Activated naive CD8-positive, alpha-beta T cell treated with anti-CD3 and anti-CD28 coated beads for 36 hours (primary cell): ENCODE measurements around the gene MTA1. TPM values are rescaled to one million over a fixed set of nuclear protein-coding genes. Genes with fewer than 3 reads are reported as not detected.

Source experiments
- DNase-seq: peaks from one replicate; pipeline ENCODE4 v3.0.0; 2021
- H3K27ac Mint-ChIP-seq: one replicate; pipeline ENCODE4 v1.8.0; 2022; ENCODE audit warnings: mild to moderate bottlenecking, moderate library complexity, mixed read lengths
- H3K27me3 Mint-ChIP-seq: one replicate; pipeline ENCODE4 v1.8.0; 2022; ENCODE audit warnings: mild to moderate bottlenecking, mixed read lengths
- H3K36me3 Mint-ChIP-seq: one replicate; pipeline ENCODE4 v1.8.0; 2021; ENCODE audit warnings: mild to moderate bottlenecking, mixed read lengths
- H3K4me1 Mint-ChIP-seq: one replicate; pipeline ENCODE4 v1.8.0; 2021; ENCODE audit warnings: mixed read lengths
- H3K4me3 Mint-ChIP-seq: one replicate; pipeline ENCODE4 v1.8.0; 2022; ENCODE audit warnings: mild to moderate bottlenecking, moderate library complexity, mixed read lengths
- H3K9me3 Mint-ChIP-seq: one replicate; pipeline ENCODE4 v1.8.0; 2022; ENCODE audit warnings: mixed read lengths
- total RNA-seq, 2 experiments: library from RNA; stranded (reverse); gene quantifications; one replicate each; pipeline ENCODE4 v1.2.3, GENCODE V29; 2021

The MTA1 gene
- total RNA-seq, 2 experiments from 2014 or later, result 148 to 149 TPM

DNA sequence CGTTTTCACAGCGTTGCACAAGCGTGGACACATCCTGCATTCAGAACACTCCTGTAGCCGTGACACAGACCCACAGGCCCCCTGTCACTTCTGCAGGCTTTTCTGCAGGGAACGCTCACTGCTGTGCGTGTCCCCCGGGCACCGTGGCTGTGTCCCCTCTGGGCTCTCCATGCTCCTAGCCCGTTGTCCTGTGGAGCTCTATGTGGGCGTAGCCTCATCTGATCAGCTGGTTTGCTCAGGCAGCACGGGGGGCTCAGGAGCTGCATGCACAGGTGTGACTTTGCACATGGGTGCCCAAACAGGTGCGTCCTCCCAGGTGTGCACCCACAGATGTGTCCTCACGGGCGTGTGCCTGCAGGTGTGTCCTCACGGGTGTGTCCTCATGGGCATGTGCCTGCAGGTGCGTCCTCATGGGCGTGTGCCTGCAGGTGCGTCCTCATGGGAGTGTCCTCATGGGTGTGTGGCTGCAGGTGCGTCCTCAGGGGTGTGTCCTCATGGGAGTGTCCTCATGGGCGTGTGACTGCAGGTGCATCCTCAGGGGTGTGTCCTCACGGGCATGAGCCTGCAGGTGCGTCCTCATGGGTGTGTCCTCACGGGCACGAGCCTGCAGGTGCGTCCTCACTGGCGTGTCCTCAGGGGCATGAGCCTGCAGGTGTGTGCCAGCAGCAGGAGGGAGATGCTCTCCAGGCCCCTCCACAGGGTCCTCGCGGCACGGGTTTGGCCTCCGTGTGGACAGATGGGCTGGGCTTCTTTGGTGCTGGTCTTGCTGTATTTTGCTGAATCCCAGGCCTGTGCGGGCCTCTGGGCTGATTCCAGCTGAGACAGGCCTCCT, 17.5 kb downstream of the MTA1 start:
- no peak for DNase-seq
- Mint-ChIP-seq H3K36me3 (peaks cover 17% of the 10 kb centered on the region), H3K9me3 (no peaks in the 10 kb centered on the region), H3K27me3 (no peaks in the 10 kb centered on the region), H3K4me3 (no peak overlapping the region), H3K27ac (no peak overlapping the region), H3K4me1 (peaks cover 10% of the 10 kb centered on the region)

GRCh38 chr14:105437723-105438500, 18.3 kb downstream of the MTA1 start:
- Mint-ChIP-seq H3K27me3 (no peaks in the 10 kb centered on the region), H3K36me3 (peaks cover 19% of the 10 kb centered on the region), H3K9me3 (no peaks in the 10 kb centered on the region), H3K4me1 (peaks cover 9% of the 10 kb centered on the region), H3K27ac (no peak overlapping the region), H3K4me3 (no peak overlapping the region)
- no peak for DNase-seq

GRCh38 chr14:105439179-105439578, 19.6 kb downstream of the MTA1 start:
- Mint-ChIP-seq H3K27ac (no peak overlapping the region), H3K9me3 (no peaks in the 10 kb centered on the region), H3K36me3 (peaks cover 12% of the 10 kb centered on the region), H3K4me3 (no peak overlapping the region), H3K4me1 (peaks cover 9% of the 10 kb centered on the region), H3K27me3 (no peaks in the 10 kb centered on the region)
- DNase-seq, result no peak

- Mint-ChIP-seq H3K36me3 (peaks cover 9% of the 10 kb centered on the region), H3K27ac (no peak overlapping the region), H3K9me3 (no peaks in the 10 kb centered on the region), H3K27me3 (no peaks in the 10 kb centered on the region), H3K4me3 (no peak overlapping the region), H3K4me1 (peaks cover 6% of the 10 kb centered on the region)
- DNase-seq, result no peak
Observed at GRCh38 chr14:105439710-105440553, 20.3 kb downstream of the MTA1 start.

- Mint-ChIP-seq H3K4me1 (peaks cover 4% of the 10 kb centered on the region), H3K27me3 (no peaks in the 10 kb centered on the region), H3K4me3 (no peak overlapping the region), H3K9me3 (no peaks in the 10 kb centered on the region), H3K36me3 (peaks cover 7% of the 10 kb centered on the region), H3K27ac (no peak overlapping the region)
- DNase-seq, result no peak
Observed at GRCh38 chr14:105440554-105440900, 20.9 kb downstream of the MTA1 start.

DNA sequence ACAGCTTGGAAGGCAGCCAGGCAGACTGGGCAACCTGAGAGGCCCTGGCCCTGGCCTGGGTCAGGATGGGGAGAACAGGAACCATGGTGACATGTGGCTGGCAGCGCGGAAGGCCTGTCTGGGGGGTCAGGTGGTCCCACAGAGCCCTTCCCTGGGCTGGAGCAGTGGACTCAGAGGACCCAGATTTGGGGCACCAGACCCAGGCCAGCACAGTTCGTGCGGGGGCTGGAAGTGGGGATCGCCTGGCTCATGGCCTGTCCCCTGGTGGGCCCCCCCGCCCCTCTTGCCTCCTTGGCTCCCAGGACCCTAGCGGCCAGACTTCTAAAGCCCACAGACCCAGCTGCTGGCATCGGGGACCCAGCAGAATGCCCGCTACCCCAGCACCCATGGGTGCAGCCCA, 21.4 kb downstream of the MTA1 start:
- Mint-ChIP-seq H3K4me1 (no peaks in the 10 kb centered on the region), H3K4me3 (no peak overlapping the region), H3K27ac (no peak overlapping the region), H3K9me3 (no peaks in the 10 kb centered on the region), H3K36me3 (peaks cover 4% of the 10 kb centered on the region), H3K27me3 (no peaks in the 10 kb centered on the region)
- no peak for DNase-seq

DNA sequence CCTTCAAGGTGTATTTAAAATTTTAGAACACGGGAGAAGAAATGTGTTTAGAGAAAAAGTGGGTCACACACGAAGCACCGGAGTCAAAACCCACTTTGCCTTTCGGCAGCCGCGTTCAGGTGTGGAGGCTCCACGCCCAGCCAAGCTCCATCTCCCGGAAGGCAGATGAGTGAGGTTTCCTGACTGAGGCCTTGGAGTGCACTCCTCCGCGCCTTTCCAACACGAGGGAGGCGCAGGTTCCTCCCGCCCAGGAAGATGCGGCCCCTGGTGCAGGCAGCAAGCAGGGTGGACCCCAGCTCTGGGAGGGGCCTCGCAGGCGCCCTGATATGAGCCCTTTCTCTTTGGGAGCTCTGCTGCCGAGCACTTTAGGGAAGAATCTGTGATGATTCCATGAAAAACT, 22.5 kb downstream of the MTA1 start:
- H3K27ac Mint-ChIP-seq, result no peak overlapping the region
- no peak overlapping the region for H3K4me3 Mint-ChIP-seq
- no peaks in the 10 kb centered on the region for H3K9me3 Mint-ChIP-seq
- H3K4me1 Mint-ChIP-seq, result no peaks in the 10 kb centered on the region
- DNase-seq, result no peak
- H3K27me3 Mint-ChIP-seq, result no peaks in the 10 kb centered on the region
- peaks cover 4% of the 10 kb centered on the region for H3K36me3 Mint-ChIP-seq

- no peak overlapping the region for H3K4me3 Mint-ChIP-seq
- H3K9me3 Mint-ChIP-seq, result no peaks in the 10 kb centered on the region
- no peak for DNase-seq
- no peaks in the 10 kb centered on the region for H3K27me3 Mint-ChIP-seq
- no peak overlapping the region for H3K27ac Mint-ChIP-seq
- H3K36me3 Mint-ChIP-seq, result peaks cover 4% of the 10 kb centered on the region
- no peaks in the 10 kb centered on the region for H3K4me1 Mint-ChIP-seq
Observed at GRCh38 chr14:105442834-105443233, 23.2 kb downstream of the MTA1 start.

- no peak for DNase-seq
Observed at GRCh38 chr14:105444859-105445258, 25.2 kb downstream of the MTA1 start.

DNA sequence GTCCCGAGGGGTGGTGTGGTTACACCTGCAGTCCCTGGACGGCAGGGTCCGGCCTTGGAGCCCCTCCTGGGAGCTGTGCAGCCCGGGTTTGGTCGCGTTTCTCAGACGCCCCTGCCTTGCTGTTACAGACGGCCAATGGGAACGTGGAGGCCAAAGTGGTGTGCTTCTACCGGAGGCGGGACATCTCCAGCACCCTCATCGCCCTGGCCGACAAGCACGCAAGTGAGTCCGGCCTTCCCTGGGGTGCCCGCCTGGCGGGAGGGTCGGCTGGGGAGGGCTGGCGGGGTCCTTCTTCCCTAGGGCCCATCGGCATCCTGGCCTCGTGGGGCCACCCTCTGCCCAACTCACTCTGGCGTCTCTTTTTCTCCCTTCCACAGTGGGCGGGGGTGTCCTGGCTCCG, 25.7 kb downstream of the MTA1 start:
- Mint-ChIP-seq H3K4me1 (no peaks in the 10 kb centered on the region), H3K4me3 (no peak overlapping the region), H3K9me3 (no peaks in the 10 kb centered on the region), H3K36me3 (peaks cover 6% of the 10 kb centered on the region), H3K27me3 (no peaks in the 10 kb centered on the region), H3K27ac (no peak overlapping the region)
- no peak for DNase-seq

More at GRCh38 chr14:105444859-105445258, 25.2 kb downstream of the MTA1 start:
- H3K4me1 Mint-ChIP-seq, result no peaks in the 10 kb centered on the region
- H3K9me3 Mint-ChIP-seq, result no peaks in the 10 kb centered on the region
- no peaks in the 10 kb centered on the region for H3K27me3 Mint-ChIP-seq
- no peak overlapping the region for H3K4me3 Mint-ChIP-seq
- H3K27ac Mint-ChIP-seq, result no peak overlapping the region
- H3K36me3 Mint-ChIP-seq, result peaks cover 4% of the 10 kb centered on the region

DNA sequence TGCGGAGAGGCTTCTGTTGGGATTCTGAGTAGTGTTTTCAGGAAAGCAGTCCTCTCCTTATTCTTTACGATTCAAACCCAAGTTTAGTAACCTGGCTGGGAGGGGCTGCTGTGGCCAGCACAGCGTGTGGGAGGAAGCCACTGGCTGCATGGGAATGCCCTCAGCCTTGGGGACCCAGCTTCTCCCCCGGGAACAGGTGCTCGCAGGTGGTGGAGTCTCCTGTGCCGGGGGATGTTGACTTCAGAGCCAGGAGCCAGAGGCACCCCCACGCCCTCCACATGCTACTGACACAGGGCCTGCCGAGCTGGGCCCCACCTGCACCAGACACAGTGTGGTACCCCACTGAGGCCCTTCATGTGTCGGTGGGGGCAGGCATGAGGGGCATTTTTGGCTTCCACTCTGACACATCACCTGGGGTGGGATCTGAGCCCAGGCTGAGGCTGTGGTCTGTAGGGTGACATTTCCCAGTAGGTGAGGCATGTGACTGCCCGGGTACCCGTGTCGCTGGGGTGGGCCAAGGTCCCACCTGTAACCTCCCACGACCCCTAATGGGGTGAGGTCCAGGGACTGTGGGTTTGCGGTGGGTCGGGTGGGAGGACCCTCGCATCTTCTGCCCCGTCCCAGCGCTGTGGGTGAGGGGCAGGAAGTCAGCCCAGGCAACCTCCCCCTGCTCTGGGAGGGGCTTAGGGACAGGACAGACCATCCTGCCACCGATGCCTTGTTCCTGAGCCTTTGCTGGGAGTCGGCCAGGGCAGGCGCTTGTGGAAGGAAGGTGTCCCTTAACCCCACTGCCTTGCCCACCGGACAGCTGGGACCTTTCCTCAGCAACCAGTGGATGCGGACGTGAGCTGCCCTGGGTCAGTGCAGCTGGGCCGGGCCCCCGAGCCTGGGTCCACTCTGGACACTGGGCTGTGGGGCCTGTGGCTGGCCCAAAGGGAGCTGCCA, 26.5 kb downstream of the MTA1 start:
- Mint-ChIP-seq H3K4me3 (no peak overlapping the region), H3K4me1 (no peaks in the 10 kb centered on the region), H3K36me3 (peaks cover 7% of the 10 kb centered on the region), H3K27ac (no peak overlapping the region), H3K9me3 (no peaks in the 10 kb centered on the region), H3K27me3 (no peaks in the 10 kb centered on the region)
- DNase-seq, result no peak

GRCh38 chr14:105446971-105447370, 27.3 kb downstream of the MTA1 start:
- no peak for DNase-seq
- no peak overlapping the region for H3K4me3 Mint-ChIP-seq
- no peaks in the 10 kb centered on the region for H3K9me3 Mint-ChIP-seq
- H3K36me3 Mint-ChIP-seq, result peaks cover 7% of the 10 kb centered on the region
- H3K27me3 Mint-ChIP-seq, result no peaks in the 10 kb centered on the region
- H3K4me1 Mint-ChIP-seq, result no peaks in the 10 kb centered on the region
- H3K27ac Mint-ChIP-seq, result no peak overlapping the region

DNA sequence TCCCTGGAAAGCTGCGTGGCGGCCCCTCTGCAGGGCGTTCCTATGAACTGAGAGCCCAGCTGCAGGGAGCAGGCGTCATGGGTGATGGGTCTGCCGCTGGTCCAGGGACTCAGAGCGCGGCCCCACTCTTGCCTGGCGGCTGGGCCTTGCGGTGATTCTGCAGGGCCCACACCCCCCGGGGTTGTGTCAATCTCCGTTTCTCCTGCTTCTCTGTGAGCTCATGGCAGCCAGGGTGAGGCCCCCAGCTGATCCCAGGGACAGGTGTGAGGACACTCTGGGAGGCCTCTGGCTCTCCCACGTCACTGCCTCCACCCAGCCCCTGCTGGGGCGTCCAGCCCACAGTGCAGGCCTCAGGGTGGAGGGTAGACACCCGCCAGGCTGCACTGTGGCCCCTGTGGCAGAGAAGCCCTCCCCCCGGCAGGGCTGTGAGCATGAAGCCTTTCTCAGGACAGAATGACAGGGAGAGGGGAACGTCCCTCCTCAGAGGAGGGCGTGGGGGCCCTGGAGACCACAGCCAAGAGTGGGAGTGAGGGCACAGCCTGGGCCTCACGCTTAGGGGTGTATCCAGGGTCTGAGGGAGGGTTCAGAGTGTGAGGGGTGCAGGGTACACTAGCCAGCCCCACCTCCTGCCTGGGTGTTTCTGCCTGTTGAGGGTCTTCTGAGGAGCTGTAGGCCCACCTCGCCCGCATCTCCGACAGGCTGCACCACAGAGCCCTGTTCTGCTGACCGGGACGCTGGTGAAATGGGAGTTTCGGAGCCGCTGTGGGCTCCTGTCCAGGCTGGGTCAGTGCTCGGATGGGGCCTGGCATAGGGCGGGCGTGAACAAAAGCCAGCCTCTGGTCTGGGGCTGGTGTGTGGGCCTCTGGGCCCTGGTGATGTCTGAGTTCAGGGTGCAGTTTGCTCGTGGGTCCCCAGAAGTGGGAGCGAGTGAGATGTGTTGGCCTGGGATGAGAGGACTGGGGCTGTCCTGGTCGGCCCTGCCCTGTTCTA, 28.3 kb downstream of the MTA1 start:
- Mint-ChIP-seq H3K27ac (no peak overlapping the region), H3K27me3 (no peaks in the 10 kb centered on the region), H3K36me3 (peaks cover 6% of the 10 kb centered on the region), H3K4me3 (no peak overlapping the region), H3K4me1 (no peaks in the 10 kb centered on the region), H3K9me3 (no peaks in the 10 kb centered on the region)
- DNase-seq, result no peak
